ENCODE measurements around the gene FAM236A.
"Not testable (repeated sequence)": the region's sequence is repeated elsewhere in the genome, so short reads cannot be mapped to it uniquely, and the experiment has no call there.

The FAM236A gene

GRCh38 chrX:72937906-72938305, at the start of gene FAM236A:
FAM236A (plus strand) TSS chrX:72938206; CDS start chrX:72938263, 57 bp downstream.
- DNase-seq = not testable (repeated sequence)

GRCh38 chrX:72889740-72890139, 48.3 kb upstream of the FAM236A start:
- DNase-seq = not testable (repeated sequence)

GRCh38 chrX:72912315-72912714, 25.7 kb upstream of the FAM236A start, which contains the start of gene FAM236C:
FAM236C (plus strand) TSS chrX:72912615; CDS start chrX:72912715, 100 bp downstream.
- DNase-seq = not testable (repeated sequence)

GRCh38 chrX:72916096-72916495, 21.9 kb upstream of the FAM236A start:
- not testable (repeated sequence) for DNase-seq

DNA sequence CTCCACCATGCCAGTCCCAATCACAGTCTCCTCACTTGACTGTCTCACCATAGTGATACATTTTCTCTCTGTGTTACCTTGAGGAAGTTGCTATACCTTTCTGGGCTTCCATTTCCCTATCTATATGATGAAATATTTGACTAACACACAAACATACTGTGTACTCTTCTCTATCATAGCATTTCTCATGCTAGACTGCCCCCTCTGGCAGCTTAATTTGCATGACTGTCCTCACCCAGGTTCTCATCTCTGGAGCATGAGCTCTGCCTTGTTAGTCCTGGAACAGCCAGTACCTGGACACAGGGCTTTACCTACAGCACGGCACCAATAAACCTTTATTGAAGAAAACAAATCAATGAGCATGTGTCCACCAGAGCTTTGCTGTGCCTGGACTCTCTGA, 5.7 kb upstream of the FAM236A start:
- DNase-seq = not testable (repeated sequence)

DNA sequence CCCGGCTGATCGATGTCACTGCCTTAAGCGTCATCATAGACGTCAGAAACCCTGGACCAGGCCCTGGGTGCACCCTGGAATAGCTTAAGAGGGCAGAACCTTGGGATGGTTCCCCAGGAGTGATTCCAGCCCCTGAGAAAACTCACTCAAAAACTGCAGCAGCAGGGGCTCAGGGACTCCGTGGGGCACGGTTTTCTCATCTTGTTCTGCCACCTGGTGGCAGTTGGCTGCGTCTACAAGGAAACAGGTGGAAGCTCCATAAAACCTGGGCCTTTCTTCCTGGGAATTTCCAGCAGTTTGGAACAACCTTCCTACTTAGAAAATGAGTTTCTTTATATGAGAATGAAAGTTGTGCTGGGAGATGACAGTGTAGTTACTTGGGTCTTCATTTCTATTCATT, 1.6 kb upstream of the FAM236A start:
- DNase-seq = not testable (repeated sequence)

DNA sequence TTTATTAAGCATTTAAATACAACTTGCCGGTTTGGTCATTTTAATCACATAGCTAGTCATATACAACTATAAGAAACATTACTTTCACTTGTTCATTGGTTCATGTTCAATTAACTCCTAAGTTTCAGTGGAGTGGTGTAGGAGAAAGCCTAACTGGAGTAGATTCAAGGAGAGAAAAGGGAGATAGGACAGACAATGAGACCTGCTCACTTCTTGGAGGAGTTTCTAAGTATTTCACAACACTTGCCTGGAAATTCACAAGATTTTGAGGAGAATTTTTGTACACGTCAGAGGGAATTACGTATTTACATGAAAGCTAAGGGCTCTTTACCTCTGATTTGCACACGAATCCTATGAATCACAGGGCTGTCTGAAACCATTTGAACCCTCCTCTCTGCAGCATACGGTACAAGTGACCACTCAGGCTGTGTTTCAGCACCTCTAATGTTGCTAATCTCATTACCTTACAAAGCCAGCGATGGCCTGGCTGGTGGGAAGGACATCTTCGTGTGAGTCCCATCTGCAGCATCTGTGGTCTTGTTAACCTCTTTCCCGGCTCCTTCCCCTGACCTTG, 1.0 kb upstream of the FAM236A start:
- DNase-seq = not testable (repeated sequence)

GRCh38 chrX:72942272-72942671, 4.3 kb downstream of the FAM236A start:
- not testable (repeated sequence) for DNase-seq

GRCh38 chrX:72943035-72943818, 5.2 kb downstream of the FAM236A start:
- not testable (repeated sequence) for DNase-seq

DNA sequence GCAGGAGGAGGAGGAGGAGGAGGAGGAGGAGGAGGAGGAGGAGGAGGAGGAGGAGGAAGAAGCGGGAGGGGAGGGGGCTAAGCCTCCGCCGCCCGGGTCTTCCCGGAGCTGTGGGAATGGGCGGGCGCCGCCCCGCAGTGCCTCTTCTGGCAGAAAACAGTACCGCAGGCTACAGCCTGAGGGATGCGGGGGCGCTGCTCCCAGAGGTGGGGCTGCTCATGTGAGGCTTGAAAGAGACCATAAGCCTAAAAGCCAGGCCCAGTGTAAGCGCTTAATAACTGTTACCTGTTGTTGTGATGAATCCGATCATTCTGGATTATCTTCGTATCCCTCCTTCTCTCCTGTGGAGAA, 5.8 kb downstream of the FAM236A start, which contains the start of gene DMRTC1:
TSS of gene DMRTC1 (minus strand) at position 19 of the 351 bp plus-strand sequence. CDS start 68,143 bp downstream, outside the sequence.
- DNase-seq = not testable (repeated sequence)

- not testable (repeated sequence) for DNase-seq
These were observed 22.0 kb downstream of the FAM236A start for GRCh38 chrX:72959971-72960370.

DNA sequence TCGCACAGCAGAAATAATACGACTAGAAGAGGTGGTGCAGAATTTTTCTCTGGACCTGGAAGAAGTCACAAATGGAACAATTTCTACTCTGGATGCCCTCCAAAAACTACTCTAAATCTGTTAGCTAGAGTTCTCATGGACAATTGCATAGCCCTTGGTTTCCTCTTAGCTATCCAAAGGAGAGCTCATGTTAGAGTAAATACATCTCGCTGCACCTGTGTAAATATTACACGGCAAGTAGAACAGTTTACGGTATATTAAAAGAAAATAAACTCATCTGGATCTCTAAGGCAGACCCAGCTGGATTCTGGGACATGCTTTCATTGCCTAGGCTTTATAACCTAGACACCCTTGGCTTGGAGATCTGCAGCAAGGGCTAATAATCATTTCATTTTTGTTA, 33.9 kb downstream of the FAM236A start:
- DNase-seq = not testable (repeated sequence)

GRCh38 chrX:72974885-72975284, 36.9 kb downstream of the FAM236A start:
- not testable (repeated sequence) for DNase-seq

GRCh38 chrX:72980894-72981469, 43.0 kb downstream of the FAM236A start:
- DNase-seq = not testable (repeated sequence)
